IMR-90 (cell line): ENCODE measurements around the gene ADGRG1. TPM values are rescaled to one million over a fixed set of nuclear protein-coding genes. Genes with fewer than 3 reads are reported as not detected.

Source experiments
- ATAC-seq: fragments of 200-7000 bp; cut with Tn5 transposase; 2 replicates; pipeline ENCODE4 v1.9.1; 2020; ENCODE audit warnings: low read depth, mild to moderate bottlenecking, moderate library complexity
- BruUV-seq: library from RNA; stranded (reverse); fragments of 400-500 nt; replicated peaks from 2 replicates; lab custom pipeline; 2021; lab: Mats Ljungman, UMichigan
- CTCF ChIA-PET: fragments of 300-600 bp; formaldehyde crosslinking; extraction: SDS; loops from one replicate; lab custom pipeline; 2021; ENCODE audit warnings: antibody characterized with exemption; lab: Yijun Ruan, JAX
- POLR2A ChIA-PET: fragments of 300-600 bp; sonication (Branson Sonifier 250); formaldehyde crosslinking; loops from one replicate; lab custom pipeline; 2022; ENCODE audit warnings: antibody characterized with exemption; ENCODE audit not compliant: unreplicated experiment; lab: Charles Lee
- DNase-seq: peaks from one replicate; pipeline ENCODE4 v3.0.0; 2013
- H2AFZ ChIP-seq: replicated peaks from 2 replicates; pipeline ENCODE3; 2013; ENCODE audit warnings: low read length, mild to moderate bottlenecking; ENCODE audit not compliant: poor library complexity
- H2AK5ac ChIP-seq: 2 replicates; pipeline ENCODE4 v1.6.1; 2013; ENCODE audit warnings: low read depth, low read length, inconsistent platforms
- H2AK9ac ChIP-seq: replicated peaks from 2 replicates; pipeline ENCODE3; 2013; ENCODE audit warnings: mild to moderate bottlenecking, low read depth, low read length, moderate library complexity; ENCODE audit not compliant: poor library complexity
- H2BK120ac ChIP-seq: 2 replicates; pipeline ENCODE4 v1.6.1; 2013; ENCODE audit warnings: low read depth, low read length, inconsistent platforms
- H2BK15ac ChIP-seq: 3 replicates; pipeline ENCODE4 v1.6.1; 2013; ENCODE audit warnings: low read depth, low read length, inconsistent platforms
- H2BK20ac ChIP-seq: 2 replicates; pipeline ENCODE4 v1.6.1; 2013; ENCODE audit warnings: low read depth, mild to moderate bottlenecking, inconsistent platforms, low read length, moderate library complexity
- H2BK5ac ChIP-seq: 2 replicates; pipeline ENCODE4 v1.6.1; 2013; ENCODE audit warnings: mild to moderate bottlenecking, low read depth, low read length, inconsistent platforms; ENCODE audit not compliant: poor library complexity, severe bottlenecking
- H3K14ac ChIP-seq: replicated peaks from 2 replicates; pipeline ENCODE4 v1.6.1; 2013; ENCODE audit warnings: low read depth, low read length, inconsistent platforms
- H3K18ac ChIP-seq: 2 replicates; pipeline ENCODE4 v1.6.1; 2013; ENCODE audit warnings: low read depth, low read length, control low read depth
- H3K23ac ChIP-seq: 2 replicates; pipeline ENCODE4 v1.6.1; 2013; ENCODE audit warnings: low read depth, low read length, inconsistent platforms
- H3K27ac ChIP-seq: 2 replicates; pipeline ENCODE4 v1.5.1; 2013; ENCODE audit warnings: mild to moderate bottlenecking, control low read depth, low read length; ENCODE audit not compliant: insufficient read depth
- H3K27me3 ChIP-seq: 2 replicates; pipeline ENCODE4 v1.6.1; 2013; ENCODE audit warnings: low read length; ENCODE audit not compliant: control insufficient read depth, insufficient read depth
- H3K36me3 ChIP-seq: 2 replicates; pipeline ENCODE4 v1.6.1; 2013; ENCODE audit warnings: low read length, mixed read lengths; ENCODE audit not compliant: control insufficient read depth, insufficient read depth
- H3K4ac ChIP-seq: 2 replicates; pipeline ENCODE4 v1.6.1; 2013; ENCODE audit warnings: low read depth, low read length, inconsistent platforms
- H3K4me1 ChIP-seq: 2 replicates; pipeline ENCODE4 v1.6.1; 2013; ENCODE audit warnings: low read length, mixed read lengths; ENCODE audit not compliant: control insufficient read depth, insufficient read depth
- H3K4me2 ChIP-seq: 2 replicates; pipeline ENCODE4 v1.6.1; 2013; ENCODE audit warnings: low read depth, mild to moderate bottlenecking, control low read depth, low read length, moderate library complexity
- H3K4me3 ChIP-seq: 2 replicates; pipeline ENCODE4 v1.5.1; 2013; ENCODE audit warnings: low read depth, mild to moderate bottlenecking, control low read depth, low read length, moderate library complexity; ENCODE audit not compliant: insufficient read depth
- H3K56ac ChIP-seq: 2 replicates; pipeline ENCODE4 v1.6.1; 2013; ENCODE audit warnings: low read length, inconsistent platforms; ENCODE audit not compliant: insufficient read depth; ENCODE audit errors: extremely low read depth
- H3K79me1 ChIP-seq, 2 experiments: 2 replicates each; pipeline ENCODE4 v1.6.1; 2013; ENCODE audit warnings: low read length in 2 of 2, inconsistent platforms in 1 of 2, low read depth in 1 of 2
- H3K9ac ChIP-seq: 2 replicates; pipeline ENCODE4 v1.6.1; 2013; ENCODE audit warnings: low read depth, low read length, control low read depth
- H3K9me1 ChIP-seq: 2 replicates; pipeline ENCODE4 v1.6.1; 2013; ENCODE audit warnings: low read length, inconsistent platforms; ENCODE audit not compliant: insufficient read depth
- H3K9me3 ChIP-seq: 2 replicates; pipeline ENCODE4 v1.6.1; 2013; ENCODE audit warnings: low read length; ENCODE audit not compliant: control insufficient read depth, insufficient read depth
- H4K20me1 ChIP-seq: 2 replicates; pipeline ENCODE4 v1.6.1; 2013; ENCODE audit warnings: low read length, inconsistent platforms; ENCODE audit not compliant: insufficient read depth
- H4K5ac ChIP-seq: 2 replicates; pipeline ENCODE4 v1.6.1; 2013; ENCODE audit warnings: mild to moderate bottlenecking, low read depth, low read length, control low read depth
- H4K8ac ChIP-seq, 2 experiments: 2 replicates each; pipeline ENCODE4 v1.6.1; 2013; ENCODE audit warnings: low read depth in 2 of 2, low read length in 2 of 2, control low read depth in 1 of 2, inconsistent platforms in 1 of 2
- H4K91ac ChIP-seq: 2 replicates; pipeline ENCODE4 v1.6.1; 2013; ENCODE audit warnings: low read depth, low read length, inconsistent platforms; ENCODE audit not compliant: insufficient read depth
- BHLHE40 ChIP-seq: fragments of 150-350 bp; IDR thresholded peaks from 2 replicates; pipeline ENCODE4 v1.6.1; 2016; ENCODE audit warnings: mild to moderate bottlenecking, low read depth, low read length
- CEBPB ChIP-seq: IDR thresholded peaks from 2 replicates; pipeline ENCODE4 v1.6.1; 2012; ENCODE audit warnings: low read depth, low read length, improper control_type of control experiment
- CHD1 ChIP-seq: IDR thresholded peaks from 2 replicates; pipeline ENCODE4 v1.6.1; 2012; ENCODE audit warnings: low read depth, low read length, improper control_type of control experiment
- CTCF ChIP-seq: conservative IDR thresholded peaks from 2 replicates; pipeline ENCODE4 v1.5.1; 2012; ENCODE audit warnings: mild to moderate bottlenecking, low read depth, low read length, improper control_type of control experiment
- MAZ ChIP-seq: IDR thresholded peaks from 2 replicates; pipeline ENCODE4 v1.6.1; 2012; ENCODE audit warnings: low read depth, mild to moderate bottlenecking, low read length, improper control_type of control experiment, moderate library complexity, borderline replicate concordance
- MXI1 ChIP-seq: IDR thresholded peaks from 2 replicates; pipeline ENCODE4 v1.6.1; 2012; ENCODE audit warnings: low read depth, mild to moderate bottlenecking, low read length, moderate library complexity, borderline replicate concordance
- NFE2L2 ChIP-seq: fragments of 150-350 bp; IDR thresholded peaks from 2 replicates; pipeline ENCODE4 v1.6.1; 2016; ENCODE audit warnings: low read depth, mild to moderate bottlenecking, low read length
- SMC3 ChIP-seq: fragments of 150-350 bp; IDR thresholded peaks from 2 replicates; pipeline ENCODE4 v1.6.1; 2016; ENCODE audit warnings: low read depth, mild to moderate bottlenecking, antibody characterized with exemption, low read length, moderate library complexity
- USF2 ChIP-seq: fragments of 150-350 bp; IDR thresholded peaks from 2 replicates; pipeline ENCODE4 v1.6.1; 2017; ENCODE audit warnings: mild to moderate bottlenecking, antibody characterized with exemption, low read length, low read depth
- WGBS, 2 experiments: methylation state at CpG; one replicate each; pipeline versions ENCODE4 v1.1.5 to v1.1.7; 2013; ENCODE audit warnings: missing lambda C conversion rate in 2 of 2; ENCODE audit not compliant: insufficient read length in 1 of 2; ENCODE audit errors: extremely low coverage in 2 of 2; 5-methylcytosine and 5-hydroxymethylcytosine counted together
- dilution Hi-C: fragments of 300-500 bp; cut with HindIII; formaldehyde crosslinking; loops from one replicate; pipeline ENCODE4 v1.14.3; 2018; ENCODE audit warnings: low sequenced_read_pairs; ENCODE audit not compliant: unreplicated experiment
- in situ Hi-C: fragments of 300-500 bp; cut with MboI; formaldehyde crosslinking; loops from 3 replicates; pipeline ENCODE4 v1.14.3; 2019; ENCODE audit warnings: low sequenced_read_pairs, inconsistent platforms, mixed read lengths
- intact Hi-C: fragments of 100-400 bp; cut with micrococcal nuclease; formaldehyde crosslinking; loops from 2 replicates; pipeline ENCODE4 v1.10.0; 2022
- polyA plus RNA-seq, 3 experiments: library from polyadenylated mRNA; depleted of rRNA; stranded (reverse); fragments of >200 nt; gene quantifications; 2 replicates each; pipeline ENCODE4 v1.2.3, GENCODE V29; 2012; ENCODE audit warnings: low replicate concordance in 1 of 3
- total RNA-seq: library from RNA; depleted of rRNA; stranded (reverse); fragments of >200 nt; gene quantifications from 2 replicates; pipeline ENCODE4 v1.2.3, GENCODE V29; 2012

ADGRG1 gene
- total and polyA plus RNA-seq, 2 of the 4 experiments (the other 2 are of a cell fraction) = 0.90 to 8.4 TPM

- H2BK120ac ChIP-seq = no peak overlapping the region
- no peaks in the 10 kb centered on the region for H3K9me3 ChIP-seq
- H3K9me1 ChIP-seq = no peaks in the 10 kb centered on the region
- H2BK20ac ChIP-seq = no peak overlapping the region
- no peak overlapping the region for H4K91ac ChIP-seq
- H4K20me1 ChIP-seq = no peaks in the 10 kb centered on the region
- no peak overlapping the region for H3K18ac ChIP-seq
- no CpG with 5 or more reads among the region's 4 CpGs for WGBS, 2 experiments
- ATAC-seq (no peak), DNase-seq (no peak)
- H3K9ac ChIP-seq = no peak overlapping the region
- intact Hi-C loops = no loop called here
- dilution Hi-C loops = no loop called here
- TF ChIP-seq CTCF (no peak), MAZ (no peak), MXI1 (no peak), USF2 (peak; percentile 9; the same call in 1 of the 2 replicates), BHLHE40 (no peak), SMC3 (no peak), CHD1 (no peak), CEBPB (no peak), NFE2L2 (no peak)
- no peak overlapping the region for H3K23ac ChIP-seq
- in situ Hi-C loops = no loop called here
- peaks cover 66% of the 10 kb centered on the region for H3K27me3 ChIP-seq
- H3K79me1 ChIP-seq = no peaks in the 10 kb centered on the region
- H2AK9ac ChIP-seq = no peak overlapping the region
- no peaks in the 10 kb centered on the region for H3K36me3 ChIP-seq
- H4K5ac ChIP-seq = no peak overlapping the region
- H4K8ac ChIP-seq = no peak overlapping the region
- H2AK5ac ChIP-seq = no peak overlapping the region
- no peak overlapping the region for H2BK15ac ChIP-seq
- no peak overlapping the region for H3K4me2 ChIP-seq
- BruUV-seq = no TSS peak
- H2BK5ac ChIP-seq = no peak overlapping the region
- ChIA-PET POLR2A (no interaction called here), CTCF (interaction anchor here (1.0 kb wide), 1 partner anchor 110 kb away, joined by 3 read pairs; no protein-coding TSS in a partner anchor)
- no peak overlapping the region for H3K14ac ChIP-seq
- no peak overlapping the region for H3K4me3 ChIP-seq
- H3K4me1 ChIP-seq = no peaks in the 10 kb centered on the region
- no peak overlapping the region for H3K27ac ChIP-seq
- no peak overlapping the region for H2AFZ ChIP-seq
- no peak overlapping the region for H3K56ac ChIP-seq
- H3K4ac ChIP-seq = no peak overlapping the region
These were observed 58.1 kb downstream of the ADGRG1 start for GRCh38 chr16:57686577-57686976.
